Smooth muscle cell (in vitro differentiated cells): ENCODE measurements around the gene BCL3. TPM values are rescaled to one million over a fixed set of nuclear protein-coding genes. Genes with fewer than 3 reads are reported as not detected.

ENCODE experiments used
- DNase-seq: peaks from one replicate; lab custom pipeline; 2025; ENCODE audit not compliant: unreplicated experiment; lab: John Stamatoyannopoulos, UW
- H2AFZ ChIP-seq: fragments of 200-600 bp; sonication (generic); 2 replicates; pipeline ENCODE4 v1.6.0; 2016; ENCODE audit warnings: antibody characterized with exemption, low read depth, mild to moderate bottlenecking
- H3F3A ChIP-seq: fragments of 200-600 bp; sonication (generic); 2 replicates; pipeline ENCODE4 v1.6.0; 2017; ENCODE audit warnings: antibody characterized with exemption, low read depth
- H3K27ac ChIP-seq: fragments of 200-600 bp; sonication (generic); 2 replicates; pipeline ENCODE4 v1.5.1; 2016; ENCODE audit warnings: low read depth, mild to moderate bottlenecking
- H3K27me3 ChIP-seq: fragments of 200-600 bp; sonication (generic); 2 replicates; pipeline ENCODE4 v1.6.1; 2016; ENCODE audit warnings: low read depth, mild to moderate bottlenecking
- H3K36me3 ChIP-seq: fragments of 200-600 bp; sonication (generic); 2 replicates; pipeline ENCODE4 v1.5.1; 2016; ENCODE audit warnings: low read depth
- H3K4me1 ChIP-seq: fragments of 200-600 bp; sonication (generic); 2 replicates; pipeline ENCODE4 v1.5.1; 2016; ENCODE audit warnings: low read depth
- H3K4me2 ChIP-seq: fragments of 200-600 bp; sonication (generic); 2 replicates; pipeline ENCODE4 v1.6.0; 2016; ENCODE audit warnings: mild to moderate bottlenecking
- H3K4me3 ChIP-seq: fragments of 200-600 bp; sonication (generic); 2 replicates; pipeline ENCODE4 v1.5.1; 2016; ENCODE audit warnings: mild to moderate bottlenecking
- H3K79me2 ChIP-seq: fragments of 200-600 bp; sonication (generic); 2 replicates; pipeline ENCODE4 v1.6.0; 2016; ENCODE audit warnings: low read depth, mild to moderate bottlenecking
- H3K9ac ChIP-seq: fragments of 200-600 bp; sonication (generic); 2 replicates; pipeline ENCODE4 v1.6.0; 2016; ENCODE audit warnings: low read depth
- H3K9me3 ChIP-seq: fragments of 200-600 bp; sonication (generic); replicated peaks from 2 replicates; pipeline ENCODE4 v1.5.1; 2016; ENCODE audit warnings: low read depth
- H4K20me1 ChIP-seq: fragments of 200-600 bp; sonication (generic); 2 replicates; pipeline ENCODE4 v1.6.0; 2016; ENCODE audit warnings: low read depth
- WGBS: methylation state at CpG from one replicate; pipeline ENCODE4 v1.1.7; 2016; ENCODE audit warnings: low lambda C conversion rate; 5-methylcytosine and 5-hydroxymethylcytosine counted together
- polyA plus RNA-seq: library from polyadenylated mRNA; unstranded; fragments of >200 nt; fragmentation: Nextera tagmentation; extraction: Ambion mirVana; gene quantifications from 2 replicates; pipeline ENCODE4 v1.2.1, GENCODE V29; 2016
- total RNA-seq: library from RNA; depleted of rRNA; stranded (reverse); fragments of >200 nt; gene quantifications from 2 replicates; pipeline ENCODE4 v1.2.3, GENCODE V29; 2014
- TF ChIP-seq, protein P1 (sequence below): fragments of 200-600 bp; sonication (generic); IDR thresholded peaks from 2 replicates; pipeline ENCODE4 v1.5.1; 2017; ENCODE audit warnings: borderline replicate concordance, mild to moderate bottlenecking, antibody characterized with exemption; ENCODE audit not compliant: insufficient read depth, poor library complexity, severe bottlenecking

The BCL3 gene
- total and polyA plus RNA-seq, 2 experiments from 2014 or later = 12.2 to 52.8 TPM

DNA sequence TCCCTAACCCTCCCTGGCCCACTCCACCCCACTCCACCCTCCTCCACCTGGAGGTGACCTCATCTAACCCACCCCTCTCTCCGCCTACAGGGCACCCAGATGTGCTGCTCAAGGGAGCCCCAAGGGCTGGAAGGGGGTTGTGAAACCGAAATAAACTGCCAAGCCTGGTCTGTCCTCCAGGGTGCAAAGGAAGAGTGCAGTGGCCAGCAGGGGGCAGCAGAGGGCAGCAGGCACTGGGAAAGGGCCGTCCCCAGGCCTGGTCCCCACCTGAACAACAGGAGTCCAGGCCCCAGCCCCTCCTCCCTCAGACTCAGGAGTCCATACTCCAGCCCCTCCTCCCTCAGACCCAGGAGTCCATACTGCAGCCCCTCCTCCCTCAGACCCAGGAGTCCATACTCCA, 52.0 kb downstream of the BCL3 start:
- H3K79me2 ChIP-seq = no peaks in the 10 kb centered on the region
- no peaks in the 10 kb centered on the region for H3K9me3 ChIP-seq
- no peak overlapping the region for H3K4me2 ChIP-seq
- TF ChIP-seq, protein P1, sequence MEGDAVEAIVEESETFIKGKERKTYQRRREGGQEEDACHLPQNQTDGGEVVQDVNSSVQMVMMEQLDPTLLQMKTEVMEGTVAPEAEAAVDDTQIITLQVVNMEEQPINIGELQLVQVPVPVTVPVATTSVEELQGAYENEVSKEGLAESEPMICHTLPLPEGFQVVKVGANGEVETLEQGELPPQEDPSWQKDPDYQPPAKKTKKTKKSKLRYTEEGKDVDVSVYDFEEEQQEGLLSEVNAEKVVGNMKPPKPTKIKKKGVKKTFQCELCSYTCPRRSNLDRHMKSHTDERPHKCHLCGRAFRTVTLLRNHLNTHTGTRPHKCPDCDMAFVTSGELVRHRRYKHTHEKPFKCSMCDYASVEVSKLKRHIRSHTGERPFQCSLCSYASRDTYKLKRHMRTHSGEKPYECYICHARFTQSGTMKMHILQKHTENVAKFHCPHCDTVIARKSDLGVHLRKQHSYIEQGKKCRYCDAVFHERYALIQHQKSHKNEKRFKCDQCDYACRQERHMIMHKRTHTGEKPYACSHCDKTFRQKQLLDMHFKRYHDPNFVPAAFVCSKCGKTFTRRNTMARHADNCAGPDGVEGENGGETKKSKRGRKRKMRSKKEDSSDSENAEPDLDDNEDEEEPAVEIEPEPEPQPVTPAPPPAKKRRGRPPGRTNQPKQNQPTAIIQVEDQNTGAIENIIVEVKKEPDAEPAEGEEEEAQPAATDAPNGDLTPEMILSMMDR = peak; percentile 90
- peak; percentile 54 for DNase-seq
- H3K4me1 ChIP-seq = no peaks in the 10 kb centered on the region
- no peak overlapping the region for H3K4me3 ChIP-seq
- WGBS = 14% methylated on average over 2 of the region's 3 CpGs
- H3K9ac ChIP-seq = no peak overlapping the region
- H3K36me3 ChIP-seq = no peaks in the 10 kb centered on the region
- H2AFZ ChIP-seq = no peak overlapping the region
- no peaks in the 10 kb centered on the region for H3F3A ChIP-seq
- H4K20me1 ChIP-seq = no peaks in the 10 kb centered on the region
- no peak overlapping the region for H3K27ac ChIP-seq
- H3K27me3 ChIP-seq = no peaks in the 10 kb centered on the region

DNA sequence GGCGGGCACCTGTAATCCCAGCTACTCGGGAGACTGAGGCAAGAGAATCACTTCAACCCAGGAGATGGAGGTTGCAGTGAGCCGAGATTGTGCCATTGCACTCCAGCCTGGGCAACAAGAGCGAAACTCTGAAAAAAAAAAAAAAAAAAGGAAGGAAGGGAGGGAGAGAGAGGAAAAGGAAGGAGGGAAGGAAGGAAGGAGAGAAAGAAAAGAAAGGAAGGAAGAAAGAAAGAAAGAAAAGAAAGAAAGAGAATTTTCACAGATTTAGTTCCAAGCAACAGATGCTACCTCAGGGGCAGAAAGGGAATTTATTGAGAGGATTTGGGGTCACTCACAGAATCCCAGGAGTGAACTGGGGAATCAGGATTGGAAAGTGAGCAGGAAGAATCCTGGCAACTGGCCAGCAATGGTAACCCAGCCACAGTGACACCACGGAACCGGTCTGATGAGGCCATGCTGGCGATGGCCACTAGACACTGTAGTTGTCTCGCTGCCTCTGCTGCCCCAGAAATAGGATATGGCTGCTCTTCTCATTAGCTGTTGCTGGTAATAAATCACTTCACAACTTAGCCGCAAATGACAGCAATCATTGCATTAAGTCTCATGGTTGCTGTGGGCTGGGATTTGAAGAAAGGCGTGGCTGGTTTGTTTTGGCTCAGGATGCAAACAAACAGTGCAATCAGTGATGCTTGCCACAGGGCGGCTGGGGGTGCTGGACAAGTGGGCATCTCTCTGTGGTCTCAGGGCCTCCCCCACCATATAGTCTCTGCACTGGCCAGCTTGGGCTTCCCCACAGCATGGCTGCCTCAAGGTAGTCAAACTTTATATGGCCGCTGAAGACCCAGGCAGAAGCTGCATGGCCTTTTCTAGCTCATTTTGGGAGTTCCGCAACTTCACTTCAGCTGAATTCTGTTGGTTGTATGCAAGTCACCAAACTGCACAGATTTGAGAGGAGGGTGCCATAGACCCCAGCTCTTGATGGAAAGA, 55.2 kb downstream of the BCL3 start:
- no peaks in the 10 kb centered on the region for H3K79me2 ChIP-seq
- H2AFZ ChIP-seq = no peak overlapping the region
- peaks cover 9% of the 10 kb centered on the region for H3K4me1 ChIP-seq
- 92% methylated on average over 13 of the region's 13 CpGs for WGBS
- DNase-seq = no peak
- H3K27ac ChIP-seq = no peak overlapping the region
- no peaks in the 10 kb centered on the region for H3F3A ChIP-seq
- no peak overlapping the region for H3K9ac ChIP-seq
- H3K36me3 ChIP-seq = no peaks in the 10 kb centered on the region
- H3K4me3 ChIP-seq = no peak overlapping the region
- H3K27me3 ChIP-seq = no peaks in the 10 kb centered on the region
- TF ChIP-seq, protein P1 = no peak
- no peaks in the 10 kb centered on the region for H4K20me1 ChIP-seq
- no peak overlapping the region for H3K4me2 ChIP-seq
- no peaks in the 10 kb centered on the region for H3K9me3 ChIP-seq

DNA sequence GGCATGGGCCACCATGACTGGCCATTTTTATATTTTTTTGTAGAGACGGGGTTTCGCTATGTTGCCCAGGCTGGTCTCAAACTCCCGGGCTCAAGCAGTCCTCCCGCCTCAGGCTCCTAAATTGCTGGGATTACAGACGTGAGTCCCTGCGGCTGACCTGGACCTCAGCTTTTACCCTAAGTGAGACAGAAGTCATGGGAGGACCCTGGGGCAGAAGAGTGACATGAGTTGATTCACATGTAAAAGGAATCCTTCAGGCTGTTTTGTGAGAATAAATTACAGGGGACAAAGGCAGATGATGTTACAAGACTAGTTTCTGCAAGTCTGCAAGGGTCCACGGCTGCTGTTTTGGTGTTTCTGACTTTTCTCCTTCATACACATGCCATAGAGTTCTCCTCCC, 57.8 kb downstream of the BCL3 start:
- Histone ChIP-seq H3F3A (no peaks in the 10 kb centered on the region), H3K79me2 (no peaks in the 10 kb centered on the region), H3K4me1 (peaks cover 15% of the 10 kb centered on the region), H2AFZ (no peak overlapping the region), H3K27me3 (no peaks in the 10 kb centered on the region), H3K9ac (no peak overlapping the region), H3K9me3 (no peaks in the 10 kb centered on the region), H3K4me2 (no peak overlapping the region), H3K27ac (no peak overlapping the region), H3K4me3 (no peak overlapping the region), H4K20me1 (no peaks in the 10 kb centered on the region), H3K36me3 (no peaks in the 10 kb centered on the region)
- WGBS = 63% methylated on average over 7 of the region's 7 CpGs
- DNase-seq = no peak
- TF ChIP-seq, protein P1 = no peak
